Activated naive CD4-positive, alpha-beta T cell treated with anti-CD3 and anti-CD28 coated beads, Interleukin-2, amount 50 U/mL, for 24 hours (primary cell): Measurements from ENCODE around the gene PCDHB7.
"Not testable (repeated sequence)": the region's sequence is repeated elsewhere in the genome, so short reads cannot be mapped to it uniquely, and the experiment has no call there.

Experiments used
- H3K27ac Mint-ChIP-seq: one replicate; pipeline ENCODE4 v1.8.0; 2021; ENCODE audit warnings: mild to moderate bottlenecking, mixed read lengths
- H3K27me3 Mint-ChIP-seq: one replicate; pipeline ENCODE4 v1.8.0; 2021; ENCODE audit warnings: mixed read lengths
- H3K36me3 Mint-ChIP-seq: one replicate; pipeline ENCODE4 v1.8.0; 2021; ENCODE audit warnings: mixed read lengths
- H3K4me1 Mint-ChIP-seq: one replicate; pipeline ENCODE4 v1.8.0; 2021; ENCODE audit warnings: mixed read lengths
- H3K4me3 Mint-ChIP-seq: one replicate; pipeline ENCODE4 v1.8.0; 2021; ENCODE audit warnings: mild to moderate bottlenecking, mixed read lengths
- H3K9me3 Mint-ChIP-seq: one replicate; pipeline ENCODE4 v1.8.0; 2021; ENCODE audit warnings: mixed read lengths

Gene PCDHB7

GRCh38 chr5:141172381-141173204 is at the start of gene PCDHB7:
TSS of gene PCDHB7 (plus strand) at chr5:141172644. CDS start at chr5:141172836, 192 bp downstream.
- Mint-ChIP-seq H3K9me3 (peaks cover 11% of the 10 kb centered on the region), H3K4me3 (no peak within 1 kb of the TSS), H3K36me3 (no peaks in the 10 kb centered on the region), H3K4me1 (peaks cover 4% of the 10 kb centered on the region), H3K27me3 (peaks cover 34% of the 10 kb centered on the region), H3K27ac (no peak within 1 kb of the TSS)

DNA sequence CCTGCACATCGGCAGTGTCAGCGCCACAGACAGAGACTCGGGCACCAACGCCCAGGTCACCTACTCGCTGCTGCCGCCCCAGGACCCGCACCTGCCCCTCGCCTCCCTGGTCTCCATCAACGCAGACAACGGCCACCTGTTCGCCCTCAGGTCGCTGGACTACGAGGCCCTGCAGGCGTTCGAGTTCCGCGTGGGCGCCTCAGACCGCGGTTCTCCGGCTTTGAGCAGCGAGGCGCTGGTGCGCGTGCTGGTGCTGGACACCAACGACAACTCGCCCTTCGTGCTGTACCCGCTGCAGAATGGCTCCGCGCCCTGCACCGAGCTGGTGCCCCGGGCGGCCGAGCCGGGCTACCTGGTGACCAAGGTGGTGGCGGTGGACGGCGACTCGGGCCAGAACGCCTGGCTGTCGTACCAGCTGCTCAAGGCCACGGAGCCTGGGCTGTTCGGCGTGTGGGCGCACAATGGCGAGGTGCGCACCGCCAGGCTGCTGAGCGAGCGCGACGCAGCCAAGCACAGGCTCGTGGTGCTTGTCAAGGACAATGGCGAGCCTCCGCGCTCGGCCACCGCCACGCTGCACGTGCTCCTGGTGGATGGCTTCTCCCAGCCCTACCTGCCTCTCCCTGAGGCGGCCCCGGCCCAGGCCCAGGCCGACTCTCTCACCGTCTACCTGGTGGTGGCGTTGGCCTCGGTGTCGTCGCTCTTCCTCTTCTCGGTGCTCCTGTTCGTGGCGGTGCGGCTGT is 48.9 kb upstream of the PCDHB7 start:
- not testable (repeated sequence) for H3K27ac Mint-ChIP-seq, H3K4me1 Mint-ChIP-seq, H3K4me3 Mint-ChIP-seq, H3K36me3 Mint-ChIP-seq
- H3K9me3 Mint-ChIP-seq = peaks cover 17% of the 10 kb centered on the region
- H3K27me3 Mint-ChIP-seq = peaks cover 23% of the 10 kb centered on the region

GRCh38 chr5:141127305-141127704 is 45.1 kb upstream of the PCDHB7 start:
- Mint-ChIP-seq H3K27ac (no peak overlapping the region), H3K27me3 (peaks cover 22% of the 10 kb centered on the region), H3K9me3 (peaks cover 12% of the 10 kb centered on the region), H3K36me3 (peaks cover 2% of the 10 kb centered on the region), H3K4me1 (no peaks in the 10 kb centered on the region), H3K4me3 (no peak overlapping the region)

DNA sequence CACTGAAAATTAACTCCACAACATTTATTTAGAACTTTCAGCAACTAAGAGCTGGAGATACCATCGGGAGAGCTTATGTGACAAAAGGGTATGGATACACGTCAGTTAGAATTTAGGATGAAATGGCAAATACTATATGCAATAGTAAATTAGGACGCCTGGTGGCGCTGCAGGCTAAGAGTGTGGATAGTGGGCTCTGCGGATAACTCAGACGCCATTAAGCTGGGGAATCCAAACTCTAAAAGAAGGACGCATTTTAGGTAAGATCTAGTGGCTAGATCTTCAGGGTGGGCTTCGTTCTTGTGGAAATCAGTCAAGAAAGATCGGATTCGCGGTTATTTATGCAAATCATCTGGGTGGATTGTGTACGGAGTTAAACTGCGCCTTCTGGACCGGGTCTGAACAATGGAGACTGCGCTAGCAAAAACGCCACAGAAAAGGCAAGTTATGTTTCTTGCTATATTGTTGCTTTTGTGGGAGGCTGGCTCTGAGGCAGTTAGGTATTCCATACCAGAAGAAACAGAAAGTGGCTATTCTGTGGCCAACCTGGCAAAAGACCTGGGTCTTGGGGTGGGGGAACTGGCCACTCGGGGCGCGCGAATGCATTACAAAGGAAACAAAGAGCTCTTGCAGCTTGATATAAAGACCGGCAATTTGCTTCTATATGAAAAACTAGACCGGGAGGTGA is 37.3 kb upstream of the PCDHB7 start, which contains the start of gene PCDHB5:
Gene PCDHB5 (plus strand): TSS at position 177 of the 688 bp plus-strand sequence. CDS start 229 bp downstream, at position 406.
- peak within 1 kb of the TSS; percentile 61 for H3K4me3 Mint-ChIP-seq
- peaks cover 33% of the 10 kb centered on the region for H3K9me3 Mint-ChIP-seq
- H3K4me1 Mint-ChIP-seq = peaks cover 4% of the 10 kb centered on the region
- no peak within 1 kb of the TSS for H3K27ac Mint-ChIP-seq
- peaks cover 10% of the 10 kb centered on the region for H3K36me3 Mint-ChIP-seq
- peaks cover 26% of the 10 kb centered on the region for H3K27me3 Mint-ChIP-seq

DNA sequence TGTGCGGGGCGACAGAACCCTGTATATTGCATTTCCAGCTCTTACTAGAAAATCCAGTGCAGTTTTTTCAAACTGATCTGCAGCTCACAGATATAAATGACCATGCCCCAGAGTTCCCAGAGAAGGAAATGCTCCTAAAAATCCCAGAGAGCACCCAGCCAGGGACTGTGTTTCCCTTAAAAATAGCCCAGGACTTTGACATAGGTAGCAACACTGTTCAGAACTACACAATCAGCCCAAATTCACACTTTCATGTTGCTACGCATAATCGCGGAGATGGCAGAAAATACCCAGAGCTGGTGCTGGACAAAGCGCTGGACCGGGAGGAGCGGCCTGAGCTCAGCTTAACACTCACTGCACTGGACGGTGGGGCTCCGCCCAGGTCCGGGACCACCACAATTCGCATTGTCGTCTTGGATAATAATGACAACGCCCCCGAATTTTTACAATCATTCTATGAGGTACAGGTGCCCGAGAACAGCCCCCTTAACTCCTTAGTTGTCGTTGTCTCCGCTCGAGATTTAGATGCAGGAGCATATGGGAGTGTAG is 36.7 kb upstream of the PCDHB7 start:
- peaks cover 23% of the 10 kb centered on the region for H3K27me3 Mint-ChIP-seq
- no peak overlapping the region for H3K4me3 Mint-ChIP-seq
- peaks cover 10% of the 10 kb centered on the region for H3K36me3 Mint-ChIP-seq
- H3K27ac Mint-ChIP-seq = no peak overlapping the region
- peaks cover 28% of the 10 kb centered on the region for H3K9me3 Mint-ChIP-seq
- H3K4me1 Mint-ChIP-seq = peaks cover 4% of the 10 kb centered on the region

- not testable (repeated sequence) for H3K4me1 Mint-ChIP-seq, H3K4me3 Mint-ChIP-seq, H3K27ac Mint-ChIP-seq, H3K36me3 Mint-ChIP-seq
- Mint-ChIP-seq H3K27me3 (peaks cover 25% of the 10 kb centered on the region), H3K9me3 (peaks cover 28% of the 10 kb centered on the region)
Measured at GRCh38 chr5:141137346-141137745, 35.1 kb upstream of the PCDHB7 start.

DNA sequence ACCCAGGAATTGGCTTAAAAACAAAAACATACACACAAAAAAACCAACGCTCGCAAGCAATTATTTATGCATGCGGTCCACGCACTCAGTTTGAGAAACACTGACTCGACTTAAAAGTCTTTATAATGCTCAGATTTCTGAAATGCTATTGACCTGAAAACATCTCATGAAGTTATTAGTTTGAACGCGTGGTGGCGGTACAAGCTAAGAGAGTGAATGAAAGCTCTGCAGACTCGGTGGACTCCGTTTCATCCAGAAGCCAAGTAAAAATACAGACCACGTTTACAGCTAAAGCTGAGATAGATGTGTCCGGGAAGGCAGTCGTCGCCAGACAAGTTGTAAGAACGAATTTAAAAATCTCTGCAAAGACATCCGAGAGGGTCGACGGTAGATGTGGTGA is 22.6 kb upstream of the PCDHB7 start, which contains the start of gene PCDHB6:
Gene PCDHB6 (plus strand): TSS at position 246 of the 400 bp plus-strand sequence. CDS start 201 bp downstream, outside the sequence.
- H3K27ac Mint-ChIP-seq = no peak within 1 kb of the TSS
- peaks cover 13% of the 10 kb centered on the region for H3K36me3 Mint-ChIP-seq
- H3K9me3 Mint-ChIP-seq = peaks cover 22% of the 10 kb centered on the region
- H3K4me3 Mint-ChIP-seq = peak within 1 kb of the TSS; percentile 34
- H3K4me1 Mint-ChIP-seq = peaks cover 4% of the 10 kb centered on the region
- peaks cover 43% of the 10 kb centered on the region for H3K27me3 Mint-ChIP-seq

DNA sequence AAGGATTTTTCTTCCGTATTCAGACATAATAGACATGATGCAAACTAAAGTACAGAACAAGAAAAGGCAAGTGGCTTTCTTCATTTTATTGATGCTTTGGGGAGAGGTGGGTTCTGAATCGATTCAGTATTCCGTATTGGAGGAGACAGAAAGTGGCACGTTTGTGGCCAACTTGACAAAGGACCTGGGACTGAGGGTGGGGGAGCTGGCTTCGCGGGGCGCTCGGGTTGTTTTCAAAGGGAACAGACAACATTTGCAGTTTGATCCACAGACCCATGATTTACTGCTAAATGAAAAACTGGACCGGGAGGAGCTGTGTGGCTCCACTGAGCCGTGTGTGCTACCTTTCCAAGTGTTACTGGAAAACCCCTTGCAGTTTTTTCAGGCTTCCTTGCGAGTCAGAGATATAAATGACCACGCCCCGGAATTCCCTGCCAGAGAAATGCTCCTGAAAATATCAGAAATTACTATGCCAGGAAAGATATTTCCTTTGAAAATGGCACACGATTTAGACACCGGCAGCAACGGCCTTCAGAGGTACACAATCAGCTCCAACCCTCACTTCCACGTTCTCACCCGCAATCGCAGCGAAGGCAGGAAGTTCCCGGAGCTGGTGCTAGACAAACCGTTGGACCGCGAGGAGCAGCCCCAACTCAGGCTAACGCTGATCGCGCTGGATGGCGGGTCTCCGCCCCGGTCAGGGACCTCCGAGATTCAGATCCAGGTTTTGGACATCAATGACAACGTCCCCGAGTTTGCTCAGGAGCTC is 22.0 kb upstream of the PCDHB7 start:
- Mint-ChIP-seq H3K27ac (no peak overlapping the region), H3K9me3 (peaks cover 22% of the 10 kb centered on the region), H3K27me3 (peaks cover 42% of the 10 kb centered on the region), H3K4me1 (peaks cover 4% of the 10 kb centered on the region), H3K4me3 (peak overlapping the region; percentile 34), H3K36me3 (peaks cover 13% of the 10 kb centered on the region)

DNA sequence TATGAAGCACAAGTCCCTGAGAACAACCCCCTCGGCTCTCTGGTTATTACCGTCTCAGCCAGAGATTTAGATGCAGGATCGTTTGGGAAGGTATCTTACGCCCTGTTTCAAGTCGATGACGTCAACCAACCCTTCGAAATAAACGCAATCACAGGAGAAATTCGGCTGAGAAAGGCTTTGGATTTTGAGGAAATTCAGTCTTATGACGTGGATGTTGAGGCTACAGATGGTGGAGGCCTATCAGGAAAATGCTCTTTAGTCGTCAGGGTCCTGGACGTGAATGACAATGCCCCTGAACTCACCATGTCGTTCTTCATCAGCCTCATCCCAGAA is 21.5 kb upstream of the PCDHB7 start:
- no peak overlapping the region for H3K27ac Mint-ChIP-seq
- H3K27me3 Mint-ChIP-seq = peaks cover 45% of the 10 kb centered on the region
- H3K4me3 Mint-ChIP-seq = no peak overlapping the region
- H3K36me3 Mint-ChIP-seq = peaks cover 14% of the 10 kb centered on the region
- H3K9me3 Mint-ChIP-seq = peaks cover 22% of the 10 kb centered on the region
- peaks cover 4% of the 10 kb centered on the region for H3K4me1 Mint-ChIP-seq

- H3K27ac Mint-ChIP-seq, H3K4me3 Mint-ChIP-seq, H3K4me1 Mint-ChIP-seq: not testable (repeated sequence)
- Mint-ChIP-seq H3K27me3 (peaks cover 47% of the 10 kb centered on the region), H3K36me3 (peaks cover 16% of the 10 kb centered on the region), H3K9me3 (peaks cover 29% of the 10 kb centered on the region)
Measured at GRCh38 chr5:141151632-141152031, 20.8 kb upstream of the PCDHB7 start.

DNA sequence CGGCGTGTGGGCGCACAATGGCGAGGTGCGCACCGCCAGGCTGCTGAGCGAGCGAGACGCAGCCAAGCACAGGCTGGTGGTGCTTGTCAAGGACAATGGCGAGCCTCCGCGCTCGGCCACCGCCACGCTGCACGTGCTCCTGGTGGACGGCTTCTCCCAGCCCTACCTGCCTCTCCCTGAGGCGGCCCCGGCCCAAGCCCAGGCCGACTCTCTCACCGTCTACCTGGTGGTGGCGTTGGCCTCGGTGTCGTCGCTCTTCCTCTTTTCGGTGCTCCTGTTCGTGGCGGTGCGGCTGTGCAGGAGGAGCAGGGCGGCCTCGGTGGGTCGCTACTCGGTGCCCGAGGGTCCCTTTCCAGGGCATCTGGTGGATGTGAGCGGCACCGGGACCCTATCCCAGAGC is 20.3 kb upstream of the PCDHB7 start:
- not testable (repeated sequence) for H3K4me1 Mint-ChIP-seq, H3K4me3 Mint-ChIP-seq, H3K27ac Mint-ChIP-seq
- Mint-ChIP-seq H3K27me3 (peaks cover 49% of the 10 kb centered on the region), H3K36me3 (peaks cover 17% of the 10 kb centered on the region), H3K9me3 (peaks cover 34% of the 10 kb centered on the region)

DNA sequence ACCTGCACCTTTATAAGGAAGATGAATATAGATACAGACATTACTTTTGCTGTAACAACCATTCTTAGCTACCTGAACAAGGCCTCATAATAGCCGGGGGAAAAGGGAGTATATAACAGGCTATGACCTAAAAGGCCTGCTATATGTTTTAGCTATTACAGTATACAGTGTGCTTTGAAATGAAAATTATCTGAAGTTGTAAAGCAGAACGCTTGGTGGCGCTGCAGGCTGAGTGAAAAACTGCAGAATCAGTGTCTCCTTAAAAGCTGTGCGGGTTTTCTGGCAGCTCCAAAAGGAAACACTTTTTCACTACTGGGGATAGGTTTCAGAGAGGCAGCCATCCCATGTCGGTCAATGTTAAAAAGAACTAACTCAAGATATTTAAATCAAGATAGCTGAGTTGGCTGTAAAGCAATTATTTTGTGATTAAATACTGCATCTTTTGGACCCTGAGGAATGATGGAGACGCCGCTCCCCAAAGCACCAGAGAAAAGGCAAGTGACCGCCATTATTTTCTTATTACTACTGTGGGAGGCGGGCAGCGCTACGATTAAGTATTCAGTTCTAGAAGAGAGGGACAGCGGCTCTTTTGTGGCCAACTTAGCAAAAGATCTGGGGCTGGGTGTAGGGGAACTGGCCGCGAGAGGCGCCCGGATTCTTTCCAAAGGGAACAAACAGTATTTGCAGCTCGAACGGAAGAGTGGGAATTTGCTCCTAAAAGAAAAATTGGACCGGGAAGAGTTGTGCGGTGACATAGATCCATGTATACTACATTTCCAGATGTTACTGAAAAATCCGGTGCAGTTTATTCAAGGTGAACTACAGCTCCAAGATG is 16.7 kb upstream of the PCDHB7 start:
- no peak overlapping the region for H3K4me3 Mint-ChIP-seq
- H3K27me3 Mint-ChIP-seq = peaks cover 38% of the 10 kb centered on the region
- peaks cover 13% of the 10 kb centered on the region for H3K36me3 Mint-ChIP-seq
- no peaks in the 10 kb centered on the region for H3K4me1 Mint-ChIP-seq
- H3K27ac Mint-ChIP-seq = no peak overlapping the region
- peaks cover 25% of the 10 kb centered on the region for H3K9me3 Mint-ChIP-seq

- Mint-ChIP-seq H3K9me3 (peaks cover 25% of the 10 kb centered on the region), H3K27me3 (peaks cover 30% of the 10 kb centered on the region)
- H3K4me1 Mint-ChIP-seq, H3K27ac Mint-ChIP-seq, H3K4me3 Mint-ChIP-seq, H3K36me3 Mint-ChIP-seq: not testable (repeated sequence)
Measured at GRCh38 chr5:141157356-141157755, 15.1 kb upstream of the PCDHB7 start.

GRCh38 chr5:141157901-141158300 is 14.5 kb upstream of the PCDHB7 start:
- H3K27ac Mint-ChIP-seq, H3K4me1 Mint-ChIP-seq, H3K4me3 Mint-ChIP-seq, H3K36me3 Mint-ChIP-seq: not testable (repeated sequence)
- Mint-ChIP-seq H3K9me3 (peaks cover 22% of the 10 kb centered on the region), H3K27me3 (peaks cover 27% of the 10 kb centered on the region)
